ENCODE data around the gene CDK8.

The CDK8 gene

GRCh38 chr13:26380930-26381329, 127.0 kb downstream of the CDK8 start:
- no peak for TF ChIP-seq FOXP2 (optimal IDR thresholded peaks at IDR 0.05; ENCODE audit: borderline replicate concordance, extremely low read depth, extremely low read length, insufficient read depth)
- no peak for TF ChIP-seq SIN3A (IDR thresholded peaks at IDR 0.05; ENCODE audit: borderline replicate concordance, insufficient read depth, low read length)
- TF ChIP-seq POLR2AphosphoS5 (IDR thresholded peaks at IDR 0.05; ENCODE audit: low read depth, low read length) = no peak
- TF ChIP-seq REST (IDR thresholded peaks at IDR 0.05; ENCODE audit: insufficient read depth in 1 of 2, low read depth in 2 of 2, low read length in 2 of 2) = no peak
- no peak for TF ChIP-seq TAF1 (IDR thresholded peaks at IDR 0.05; ENCODE audit: borderline replicate concordance, insufficient read depth, low read length)

GRCh38 chr13:26382366-26382765, 128.4 kb downstream of the CDK8 start:
- no peak for TF ChIP-seq SIN3A (IDR thresholded peaks at IDR 0.05; ENCODE audit: borderline replicate concordance, insufficient read depth, low read length)
- no peak for TF ChIP-seq REST (IDR thresholded peaks at IDR 0.05; ENCODE audit: insufficient read depth in 1 of 2, low read depth in 2 of 2, low read length in 2 of 2)
- TF ChIP-seq FOXP2 (optimal IDR thresholded peaks at IDR 0.05; ENCODE audit: borderline replicate concordance, extremely low read depth, extremely low read length, insufficient read depth) = no peak
- TF ChIP-seq POLR2AphosphoS5 (IDR thresholded peaks at IDR 0.05; ENCODE audit: low read depth, low read length) = no peak
- no peak for TF ChIP-seq TAF1 (IDR thresholded peaks at IDR 0.05; ENCODE audit: borderline replicate concordance, insufficient read depth, low read length)

- TF ChIP-seq TAF1 (IDR thresholded peaks at IDR 0.05; ENCODE audit: borderline replicate concordance, insufficient read depth, low read length) (no peak), POLR2AphosphoS5 (IDR thresholded peaks at IDR 0.05; ENCODE audit: low read depth, low read length) (no peak), REST (IDR thresholded peaks at IDR 0.05; ENCODE audit: insufficient read depth in 1 of 2, low read depth in 2 of 2, low read length in 2 of 2) (no peak), FOXP2 (optimal IDR thresholded peaks at IDR 0.05; ENCODE audit: borderline replicate concordance, extremely low read depth, extremely low read length, insufficient read depth) (no peak), SIN3A (IDR thresholded peaks at IDR 0.05; ENCODE audit: borderline replicate concordance, insufficient read depth, low read length) (no peak)
Observed at GRCh38 chr13:26382835-26383234, 128.9 kb downstream of the CDK8 start.

- no peak for TF ChIP-seq POLR2AphosphoS5 (IDR thresholded peaks at IDR 0.05; ENCODE audit: low read depth, low read length)
Observed at GRCh38 chr13:26384587-26384986, 130.7 kb downstream of the CDK8 start.

GRCh38 chr13:26386026-26386425, 132.1 kb downstream of the CDK8 start:
- TF ChIP-seq FOXP2 (optimal IDR thresholded peaks at IDR 0.05; ENCODE audit: borderline replicate concordance, extremely low read depth, extremely low read length, insufficient read depth) = no peak
- TF ChIP-seq TAF1 (IDR thresholded peaks at IDR 0.05; ENCODE audit: borderline replicate concordance, insufficient read depth, low read length) = no peak
- no peak for TF ChIP-seq SIN3A (IDR thresholded peaks at IDR 0.05; ENCODE audit: borderline replicate concordance, insufficient read depth, low read length)
- TF ChIP-seq POLR2AphosphoS5 (IDR thresholded peaks at IDR 0.05; ENCODE audit: low read depth, low read length) = no peak
- TF ChIP-seq REST (IDR thresholded peaks at IDR 0.05; ENCODE audit: insufficient read depth in 1 of 2, low read depth in 2 of 2, low read length in 2 of 2) = no peak
